Stimulated activated effector memory CD8-positive, alpha-beta T cell treated with anti-CD3 and anti-CD28 coated beads, Interleukin-12 subunit alpha, Interleukin-12 subunit beta, amount 100 ng/mL, for 72 hours (primary cell): ENCODE data around the gene RIPK4.
"Not testable (repeated sequence)": the region's sequence is repeated elsewhere in the genome, so short reads cannot be mapped to it uniquely, and the experiment has no call there.

Experiments used
- ATAC-seq: fragments of 150-1000 bp; cut with Tn5 transposase; 2 replicates; pipeline ENCODE4 v1.10.0; 2021
- DNase-seq, 2 donors: peaks; one replicate each; pipeline ENCODE4 v3.0.0; 2021 to 2022; ENCODE audit warnings: low spot score in 2 of 2
- H3K27ac Mint-ChIP-seq: one replicate; pipeline ENCODE4 v1.8.0; 2022; ENCODE audit warnings: mild to moderate bottlenecking, mixed read lengths
- H3K36me3 Mint-ChIP-seq: one replicate; pipeline ENCODE4 v1.8.0; 2022; ENCODE audit warnings: mild to moderate bottlenecking, mixed read lengths
- H3K4me1 Mint-ChIP-seq: one replicate; pipeline ENCODE4 v1.8.0; 2022; ENCODE audit warnings: mixed read lengths
- H3K4me3 Mint-ChIP-seq: one replicate; pipeline ENCODE4 v1.8.0; 2022; ENCODE audit warnings: mild to moderate bottlenecking, mixed read lengths
- H3K9me3 Mint-ChIP-seq: one replicate; pipeline ENCODE4 v1.8.0; 2022; ENCODE audit warnings: mixed read lengths

The RIPK4 gene

GRCh38 chr21:41801321-41802197 is 34.7 kb upstream of the RIPK4 start:
- ATAC-seq = no peak
- Mint-ChIP-seq H3K36me3 (peaks cover 68% of the 10 kb centered on the region), H3K27ac (no peak overlapping the region)

GRCh38 chr21:41800425-41801320 is 33.8 kb upstream of the RIPK4 start:
- Mint-ChIP-seq H3K27ac (no peak overlapping the region), H3K9me3 (no peaks in the 10 kb centered on the region), H3K4me3 (no peak overlapping the region), H3K4me1 (peaks cover 5% of the 10 kb centered on the region), H3K36me3 (peaks cover 65% of the 10 kb centered on the region)
- ATAC-seq (no peak), DNase-seq (no peak)

More at GRCh38 chr21:41801321-41802197, 34.7 kb upstream of the RIPK4 start:
- peaks cover 10% of the 10 kb centered on the region for H3K4me1 Mint-ChIP-seq
- DNase-seq = no peak
- H3K9me3 Mint-ChIP-seq = no peaks in the 10 kb centered on the region
- no peak overlapping the region for H3K4me3 Mint-ChIP-seq

- DNase-seq (no peak), ATAC-seq (no peak)
- Mint-ChIP-seq H3K4me3 (no peak overlapping the region), H3K27ac (no peak overlapping the region), H3K9me3 (no peaks in the 10 kb centered on the region), H3K36me3 (peaks cover 60% of the 10 kb centered on the region), H3K4me1 (no peaks in the 10 kb centered on the region)
Measured at GRCh38 chr21:41799763-41800162, 32.9 kb upstream of the RIPK4 start.

- Mint-ChIP-seq H3K4me1 (no peaks in the 10 kb centered on the region), H3K27ac (no peak overlapping the region), H3K4me3 (no peak overlapping the region), H3K9me3 (peaks cover 5% of the 10 kb centered on the region), H3K36me3 (peaks cover 47% of the 10 kb centered on the region)
- no peak for ATAC-seq
- no peak for DNase-seq
Measured at GRCh38 chr21:41798326-41798725, 31.5 kb upstream of the RIPK4 start.

GRCh38 chr21:41796476-41797080 is 29.7 kb upstream of the RIPK4 start:
- H3K27ac Mint-ChIP-seq = no peak overlapping the region
- ATAC-seq = no peak

GRCh38 chr21:41795726-41796125 is 28.9 kb upstream of the RIPK4 start:
- Mint-ChIP-seq H3K27ac (no peak overlapping the region), H3K9me3 (peaks cover 10% of the 10 kb centered on the region), H3K36me3 (peaks cover 21% of the 10 kb centered on the region), H3K4me3 (no peak overlapping the region), H3K4me1 (no peaks in the 10 kb centered on the region)
- ATAC-seq (no peak), DNase-seq (no peak)

More at GRCh38 chr21:41796476-41797080, 29.7 kb upstream of the RIPK4 start:
- peaks cover 10% of the 10 kb centered on the region for H3K9me3 Mint-ChIP-seq
- H3K4me3 Mint-ChIP-seq = no peak overlapping the region
- peaks cover 30% of the 10 kb centered on the region for H3K36me3 Mint-ChIP-seq
- no peak for DNase-seq
- H3K4me1 Mint-ChIP-seq = no peaks in the 10 kb centered on the region

GRCh38 chr21:41794600-41794999 is 27.7 kb upstream of the RIPK4 start:
- ATAC-seq (no peak), DNase-seq (no peak)
- Mint-ChIP-seq H3K4me1 (no peaks in the 10 kb centered on the region), H3K27ac (no peak overlapping the region), H3K4me3 (no peak overlapping the region), H3K9me3 (peaks cover 10% of the 10 kb centered on the region), H3K36me3 (peaks cover 12% of the 10 kb centered on the region)

GRCh38 chr21:41792711-41793110 is 25.9 kb upstream of the RIPK4 start:
- Mint-ChIP-seq H3K9me3 (peaks cover 10% of the 10 kb centered on the region), H3K4me3 (no peak overlapping the region), H3K4me1 (no peaks in the 10 kb centered on the region), H3K27ac (no peak overlapping the region), H3K36me3 (peaks cover 1% of the 10 kb centered on the region)
- DNase-seq (no peak), ATAC-seq (no peak)

- no peaks in the 10 kb centered on the region for H3K36me3 Mint-ChIP-seq
- no peaks in the 10 kb centered on the region for H3K9me3 Mint-ChIP-seq
- ATAC-seq = no peak
- H3K4me3 Mint-ChIP-seq = no peak overlapping the region
- no peak for DNase-seq
- H3K27ac Mint-ChIP-seq = no peak overlapping the region
- no peaks in the 10 kb centered on the region for H3K4me1 Mint-ChIP-seq
Measured at GRCh38 chr21:41786509-41786987, 19.7 kb upstream of the RIPK4 start.

GRCh38 chr21:41785262-41785661 is 18.4 kb upstream of the RIPK4 start:
- not testable (repeated sequence) for H3K9me3 Mint-ChIP-seq, H3K36me3 Mint-ChIP-seq, H3K4me3 Mint-ChIP-seq, DNase-seq, ATAC-seq, H3K4me1 Mint-ChIP-seq, H3K27ac Mint-ChIP-seq

GRCh38 chr21:41784456-41785102 is 17.7 kb upstream of the RIPK4 start:
- no peak overlapping the region for H3K4me3 Mint-ChIP-seq
- no peak for DNase-seq
- peaks cover 2% of the 10 kb centered on the region for H3K4me1 Mint-ChIP-seq
- no peaks in the 10 kb centered on the region for H3K36me3 Mint-ChIP-seq
- H3K27ac Mint-ChIP-seq = no peak overlapping the region
- H3K9me3 Mint-ChIP-seq = no peaks in the 10 kb centered on the region
- no peak for ATAC-seq

GRCh38 chr21:41783476-41784180 is 16.8 kb upstream of the RIPK4 start:
- Mint-ChIP-seq H3K4me1 (peaks cover 11% of the 10 kb centered on the region), H3K4me3 (no peak overlapping the region), H3K9me3 (no peaks in the 10 kb centered on the region), H3K36me3 (no peaks in the 10 kb centered on the region), H3K27ac (no peak overlapping the region)
- DNase-seq (no peak), ATAC-seq (no peak)

GRCh38 chr21:41781050-41781410 is 14.2 kb upstream of the RIPK4 start:
- H3K36me3 Mint-ChIP-seq = no peaks in the 10 kb centered on the region
- H3K27ac Mint-ChIP-seq = no peak overlapping the region
- H3K9me3 Mint-ChIP-seq = no peaks in the 10 kb centered on the region
- peaks cover 15% of the 10 kb centered on the region for H3K4me1 Mint-ChIP-seq
- ATAC-seq (no peak), DNase-seq (no peak)
- H3K4me3 Mint-ChIP-seq = no peak overlapping the region

- no peak for DNase-seq
- H3K27ac Mint-ChIP-seq = no peak overlapping the region
- peaks cover 15% of the 10 kb centered on the region for H3K4me1 Mint-ChIP-seq
- ATAC-seq = no peak
- no peaks in the 10 kb centered on the region for H3K9me3 Mint-ChIP-seq
- no peak overlapping the region for H3K4me3 Mint-ChIP-seq
- no peaks in the 10 kb centered on the region for H3K36me3 Mint-ChIP-seq
Measured at GRCh38 chr21:41780337-41781049, 13.6 kb upstream of the RIPK4 start.
